NCI-H2107 (cell line): ENCODE data around the gene ANKRD22.
"Not testable (repeated sequence)": the region's sequence is repeated elsewhere in the genome, so short reads cannot be mapped to it uniquely, and the experiment has no call there.

Experiments
- DNase-seq: peaks from one replicate; lab custom pipeline; 2025; lab: John Stamatoyannopoulos, UW

Gene ANKRD22

GRCh38 chr10:88851706-88852105 is at the start of gene ANKRD22:
ANKRD22 (minus strand) TSS chr10:88851844; CDS start chr10:88851607, 237 bp downstream.
- DNase-seq = peak; percentile 0

- no peak for DNase-seq
Observed at GRCh38 chr10:88899886-88900285, 48.2 kb upstream of the ANKRD22 start.

GRCh38 chr10:88898727-88899126 is 47.1 kb upstream of the ANKRD22 start:
- no peak for DNase-seq

- no peak for DNase-seq
Observed at GRCh38 chr10:88896994-88897853, 45.6 kb upstream of the ANKRD22 start.

GRCh38 chr10:88896372-88896993 is 44.8 kb upstream of the ANKRD22 start:
- DNase-seq = no peak

GRCh38 chr10:88895250-88895649 is 43.6 kb upstream of the ANKRD22 start:
- no peak for DNase-seq

GRCh38 chr10:88893611-88894010 is 42.0 kb upstream of the ANKRD22 start:
- no peak for DNase-seq

- no peak for DNase-seq
Observed at GRCh38 chr10:88892222-88892967, 40.8 kb upstream of the ANKRD22 start.

- no peak for DNase-seq
Observed at GRCh38 chr10:88890681-88891381, 39.2 kb upstream of the ANKRD22 start.

GRCh38 chr10:88889559-88890337 is 38.1 kb upstream of the ANKRD22 start:
- DNase-seq = no peak

- no peak for DNase-seq
Observed at GRCh38 chr10:88888810-88889445, 37.3 kb upstream of the ANKRD22 start.

GRCh38 chr10:88886557-88886956 is 34.9 kb upstream of the ANKRD22 start:
- DNase-seq = no peak

- no peak for DNase-seq
Observed at GRCh38 chr10:88883448-88883809, 31.8 kb upstream of the ANKRD22 start.

GRCh38 chr10:88882646-88883447 is 31.2 kb upstream of the ANKRD22 start:
- not testable (repeated sequence) for DNase-seq

- no peak for DNase-seq
Observed at GRCh38 chr10:88881922-88882645, 30.4 kb upstream of the ANKRD22 start.

GRCh38 chr10:88881320-88881719 is 29.7 kb upstream of the ANKRD22 start:
- DNase-seq = no peak

- DNase-seq = no peak
Observed at GRCh38 chr10:88880282-88881076, 28.8 kb upstream of the ANKRD22 start.

- DNase-seq = no peak
Observed at GRCh38 chr10:88879534-88880281, 28.1 kb upstream of the ANKRD22 start, which contains the start of gene STAMBPL1. STAMBPL1 (plus strand) TSS chr10:88880245; CDS start chr10:88901709, 21,464 bp downstream.
